ENCODE data around the gene STIL.

STIL gene

GRCh38 chr1:47235241-47235681, 78.7 kb downstream of the STIL start:
- no peak for DNase-seq (ENCODE audit: low read depth)

GRCh38 chr1:47233186-47233585, 80.8 kb downstream of the STIL start:
- DNase-seq (ENCODE audit: low read depth), result no peak

GRCh38 chr1:47232187-47232874, 81.6 kb downstream of the STIL start, which contains the start of gene TAL1:
Gene TAL1, minus strand, starts transcription at chr1:47232225. Its CDS starts 6,337 bp downstream, at chr1:47225888.
- DNase-seq (ENCODE audit: low read depth), result no peak

GRCh38 chr1:47231301-47232186, 82.4 kb downstream of the STIL start:
- peak; percentile 20 for DNase-seq (ENCODE audit: low read depth)

- no peak for DNase-seq (ENCODE audit: low read depth)
Measured at GRCh38 chr1:47230692-47231300, 83.2 kb downstream of the STIL start.

GRCh38 chr1:47229886-47230691, 83.9 kb downstream of the STIL start:
- DNase-seq (ENCODE audit: low read depth), result no peak

- DNase-seq (ENCODE audit: low read depth), result no peak
Measured at GRCh38 chr1:47229031-47229885, 84.7 kb downstream of the STIL start.

- DNase-seq (ENCODE audit: low read depth), result no peak
Measured at GRCh38 chr1:47228644-47229030, 85.3 kb downstream of the STIL start.

GRCh38 chr1:47227341-47228232, 86.4 kb downstream of the STIL start:
- DNase-seq (ENCODE audit: low read depth), result no peak

- DNase-seq (ENCODE audit: low read depth), result no peak
Measured at GRCh38 chr1:47226839-47227215, 87.1 kb downstream of the STIL start.

GRCh38 chr1:47226121-47226838, 87.7 kb downstream of the STIL start:
- DNase-seq (ENCODE audit: low read depth), result no peak

- no peak for DNase-seq (ENCODE audit: low read depth)
Measured at GRCh38 chr1:47225430-47226100, 88.4 kb downstream of the STIL start.

GRCh38 chr1:47224676-47225399, 89.1 kb downstream of the STIL start:
- DNase-seq (ENCODE audit: low read depth), result no peak

GRCh38 chr1:47223921-47224675, 89.8 kb downstream of the STIL start:
- no peak for DNase-seq (ENCODE audit: low read depth)

- DNase-seq (ENCODE audit: low read depth), result no peak
Measured at GRCh38 chr1:47223174-47223920, 90.6 kb downstream of the STIL start.

GRCh38 chr1:47222476-47222875, 91.5 kb downstream of the STIL start:
- DNase-seq (ENCODE audit: low read depth), result no peak

Measured in fibroblast of the conjunctiva (primary cell).